ENCODE results near the gene LCA5.
"Not testable (repeated sequence)": the region's sequence is repeated elsewhere in the genome, so short reads cannot be mapped to it uniquely, and the experiment has no call there.

The LCA5 gene

DNA sequence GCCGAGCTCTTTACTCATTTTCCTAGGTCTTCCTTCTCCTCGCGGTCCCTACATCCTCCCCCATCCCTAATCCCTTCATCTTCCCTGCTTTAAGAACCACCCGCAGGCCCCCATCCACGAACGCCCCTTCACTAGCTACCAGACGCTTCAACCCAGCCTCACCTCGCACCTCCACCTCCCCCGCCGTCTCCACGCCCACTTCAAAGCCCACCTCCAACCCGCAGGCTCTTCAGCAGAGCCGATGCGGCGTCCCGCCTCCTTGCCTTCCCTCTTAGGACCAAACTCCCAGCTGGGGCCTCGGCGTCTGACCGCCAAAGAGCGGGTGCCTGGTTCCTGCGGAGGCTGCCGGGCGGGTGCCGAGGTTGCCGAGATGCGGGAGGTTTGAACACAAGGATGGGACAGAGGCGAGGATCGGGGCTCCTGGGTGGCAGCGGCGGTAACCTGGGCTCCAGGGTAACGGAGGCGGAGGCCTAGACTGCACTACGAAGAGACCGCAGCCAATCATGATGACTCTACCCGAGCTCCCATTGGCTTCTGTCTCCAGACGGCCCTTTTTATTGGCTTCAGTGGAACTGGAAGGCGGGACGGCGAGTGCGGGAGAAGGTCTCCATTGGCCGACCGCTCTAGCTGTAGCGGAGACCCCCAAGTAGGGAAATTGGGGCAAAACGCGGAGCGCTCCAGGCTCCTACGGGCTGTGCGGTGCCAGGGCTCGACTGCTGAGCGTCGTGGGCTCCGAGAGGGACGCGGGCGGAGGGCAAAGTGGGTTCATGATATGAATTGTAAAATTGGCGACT is at the start of gene LCA5:
Gene LCA5, minus strand, starts transcription at position 477 of the 794 bp plus-strand sequence. CDS start 18,536 bp downstream, outside the sequence.
- DNase-seq (ENCODE audit: extremely low read depth, low read depth): peak; percentile 89

DNA sequence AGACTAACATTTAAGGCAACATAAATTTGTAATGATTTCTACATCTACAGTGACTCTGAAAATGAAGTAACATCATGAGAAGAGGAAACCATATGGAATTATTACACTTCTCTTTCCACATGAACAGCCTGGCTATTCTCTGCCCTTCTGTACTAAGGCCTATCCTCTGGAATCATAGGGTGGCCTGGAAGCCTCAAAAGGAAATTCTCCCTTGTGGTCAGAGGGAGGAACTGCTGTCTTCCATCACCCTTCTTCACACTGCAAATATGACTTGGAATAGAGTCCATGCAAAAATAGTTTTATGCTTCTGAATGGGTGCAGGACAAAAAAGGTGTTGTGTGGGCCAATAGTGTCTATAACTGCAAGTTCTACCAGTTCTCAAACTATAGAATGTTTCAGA is 49.3 kb upstream of the LCA5 start:
- TF ChIP-seq, protein P1, sequence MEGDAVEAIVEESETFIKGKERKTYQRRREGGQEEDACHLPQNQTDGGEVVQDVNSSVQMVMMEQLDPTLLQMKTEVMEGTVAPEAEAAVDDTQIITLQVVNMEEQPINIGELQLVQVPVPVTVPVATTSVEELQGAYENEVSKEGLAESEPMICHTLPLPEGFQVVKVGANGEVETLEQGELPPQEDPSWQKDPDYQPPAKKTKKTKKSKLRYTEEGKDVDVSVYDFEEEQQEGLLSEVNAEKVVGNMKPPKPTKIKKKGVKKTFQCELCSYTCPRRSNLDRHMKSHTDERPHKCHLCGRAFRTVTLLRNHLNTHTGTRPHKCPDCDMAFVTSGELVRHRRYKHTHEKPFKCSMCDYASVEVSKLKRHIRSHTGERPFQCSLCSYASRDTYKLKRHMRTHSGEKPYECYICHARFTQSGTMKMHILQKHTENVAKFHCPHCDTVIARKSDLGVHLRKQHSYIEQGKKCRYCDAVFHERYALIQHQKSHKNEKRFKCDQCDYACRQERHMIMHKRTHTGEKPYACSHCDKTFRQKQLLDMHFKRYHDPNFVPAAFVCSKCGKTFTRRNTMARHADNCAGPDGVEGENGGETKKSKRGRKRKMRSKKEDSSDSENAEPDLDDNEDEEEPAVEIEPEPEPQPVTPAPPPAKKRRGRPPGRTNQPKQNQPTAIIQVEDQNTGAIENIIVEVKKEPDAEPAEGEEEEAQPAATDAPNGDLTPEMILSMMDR (IDR thresholded peaks at IDR 0.05; ENCODE audit: low read depth, low read length): peak; percentile 38
- DNase-seq (ENCODE audit: extremely low read depth, low read depth): no peak

More for the DNA sequence above, at the start of gene LCA5:
- TF ChIP-seq, protein P1 (IDR thresholded peaks at IDR 0.05; ENCODE audit: low read depth, low read length): no peak

DNA sequence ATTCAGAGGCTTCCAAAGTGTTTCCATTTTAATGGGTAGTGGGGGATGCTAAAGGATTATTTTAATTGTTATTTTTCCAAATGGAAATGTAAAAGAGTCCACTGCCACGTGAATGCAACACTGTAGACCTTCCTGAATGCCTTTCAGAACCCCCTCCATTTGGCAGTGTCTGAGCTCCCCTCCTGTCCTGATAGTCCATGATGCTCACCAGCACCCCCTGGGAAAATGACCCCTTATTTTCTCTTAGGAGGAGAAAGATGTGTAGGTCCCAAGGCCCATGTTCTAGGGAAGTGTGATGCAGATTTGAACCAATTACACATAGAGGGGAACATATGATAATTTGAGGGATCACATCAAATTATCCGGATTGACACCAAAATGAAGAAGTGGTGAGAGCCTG is 47.1 kb upstream of the LCA5 start:
- no peak for DNase-seq (ENCODE audit: extremely low read depth, low read depth)

DNA sequence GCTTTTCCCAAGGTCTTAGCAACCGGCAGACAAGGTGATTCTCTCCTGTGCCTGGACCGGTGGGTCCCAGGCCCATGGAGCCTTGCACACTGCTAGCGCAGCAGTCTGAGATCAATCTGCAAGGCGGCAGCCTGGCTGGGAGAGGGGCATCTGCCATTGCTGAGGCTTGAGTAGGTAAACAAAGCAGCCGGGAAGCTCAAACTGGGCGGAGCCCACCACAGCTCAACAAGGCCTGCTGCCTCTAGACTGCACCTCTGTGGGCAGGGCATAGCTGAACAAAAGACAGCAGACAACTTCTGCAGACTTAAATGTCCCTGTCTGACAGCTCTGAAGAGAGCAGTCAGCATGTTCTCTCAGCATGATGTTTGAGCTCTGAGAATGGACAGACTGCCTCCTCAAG is 40.7 kb upstream of the LCA5 start:
- not testable (repeated sequence) for DNase-seq (ENCODE audit: extremely low read depth, low read depth)

More for the DNA sequence above, 47.1 kb upstream of the LCA5 start:
- TF ChIP-seq, protein P1 (IDR thresholded peaks at IDR 0.05; ENCODE audit: low read depth, low read length): no peak

DNA sequence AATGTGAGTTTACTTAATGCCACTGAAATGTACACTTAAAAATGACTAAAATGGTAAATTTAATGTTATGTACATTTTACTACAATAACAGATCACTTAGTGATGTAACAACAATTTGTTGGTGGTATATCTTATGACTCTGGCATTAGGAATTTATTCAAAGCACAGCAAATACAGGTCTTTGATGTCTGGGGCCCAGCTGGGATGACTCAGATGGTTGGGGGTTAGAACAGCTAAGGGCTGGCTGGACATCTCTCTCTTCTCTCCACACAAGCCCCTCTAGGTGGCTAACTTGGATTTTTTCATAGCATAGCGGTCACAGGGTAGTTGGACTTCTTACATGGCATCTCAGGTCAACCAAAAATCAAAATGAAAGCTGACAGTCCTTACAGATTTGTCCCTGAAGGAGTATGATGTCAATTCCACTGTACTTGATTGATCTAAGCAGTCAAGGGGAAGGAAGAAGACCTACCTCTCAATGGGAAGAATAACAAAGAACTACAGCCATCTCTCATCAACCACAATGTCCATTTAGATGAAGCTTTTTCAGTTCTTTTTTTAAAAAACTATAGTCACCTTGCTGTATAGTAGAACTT is 37.5 kb upstream of the LCA5 start:
- DNase-seq (ENCODE audit: extremely low read depth, low read depth): no peak
- TF ChIP-seq, protein P1 (IDR thresholded peaks at IDR 0.05; ENCODE audit: low read depth, low read length): no peak

DNA sequence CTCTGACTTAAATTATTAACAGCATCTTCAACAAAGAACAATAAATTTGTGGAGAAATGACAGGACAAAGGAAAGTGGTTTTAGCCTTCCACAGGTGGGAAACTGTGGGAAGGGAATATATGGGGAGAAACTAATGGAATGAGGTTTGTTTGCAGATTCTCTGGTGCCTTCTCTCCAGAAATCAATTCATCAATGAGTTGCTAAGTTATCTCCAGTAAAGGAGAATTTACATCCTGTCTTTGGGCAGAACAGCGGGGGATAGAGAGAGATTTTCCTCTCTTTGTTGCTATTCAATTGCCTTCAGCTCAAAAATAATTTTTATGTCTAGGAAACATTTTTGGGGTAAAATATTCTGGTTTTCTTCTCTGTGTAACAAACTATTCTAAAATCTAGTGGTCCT is 36.9 kb upstream of the LCA5 start:
- DNase-seq (ENCODE audit: extremely low read depth, low read depth): no peak

DNA sequence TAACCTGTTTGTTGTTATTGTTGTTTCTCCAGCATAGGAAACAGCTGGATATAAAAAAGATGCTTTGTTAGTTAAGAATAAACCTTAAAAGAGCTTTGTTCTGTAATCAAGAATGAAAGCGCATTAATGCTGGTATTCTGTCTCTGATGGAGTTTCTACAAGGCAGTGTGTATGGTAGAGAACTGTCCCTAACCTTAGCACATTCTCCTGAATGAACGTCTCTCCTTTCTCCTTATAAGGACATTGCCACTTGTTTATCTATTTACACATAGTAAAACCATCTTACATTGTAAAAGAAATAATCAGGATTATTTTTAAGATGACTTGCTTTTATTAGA is 33.8 kb upstream of the LCA5 start:
- DNase-seq (ENCODE audit: extremely low read depth, low read depth): no peak
- TF ChIP-seq, protein P1 (IDR thresholded peaks at IDR 0.05; ENCODE audit: low read depth, low read length): no peak

More for the DNA sequence above, 36.9 kb upstream of the LCA5 start:
- TF ChIP-seq, protein P1 (IDR thresholded peaks at IDR 0.05; ENCODE audit: low read depth, low read length): no peak

All from AG09319 (cell line).